HEK293T (cell line): Measurements from ENCODE around the gene TTC17.

Experiments used
- CTCF ChIA-PET: fragments of 350-600 bp; formaldehyde crosslinking; extraction: SDS; loops from one replicate; lab custom pipeline; 2021; ENCODE audit warnings: antibody characterized with exemption, inconsistent platforms; lab: Yijun Ruan, JAX
- POLR2A ChIA-PET: fragments of 350-600 bp; formaldehyde crosslinking; extraction: SDS; loops from one replicate; lab custom pipeline; 2020; ENCODE audit warnings: antibody characterized with exemption, inconsistent platforms; lab: Yijun Ruan, JAX
- DNase-seq: peaks from one replicate; pipeline ENCODE4 v3.0.0; 2012; ENCODE audit warnings: mixed read lengths; ENCODE audit errors: extremely low spot score
- ARNT ChIP-seq: fragments of 450-650 bp; IDR thresholded peaks from 2 replicates; pipeline ENCODE4 v1.6.1; 2017; ENCODE audit warnings: mild to moderate bottlenecking
- BHLHE40 ChIP-seq: fragments of 450-650 bp; IDR thresholded peaks from 2 replicates; pipeline ENCODE4 v1.6.1; 2016; ENCODE audit warnings: mild to moderate bottlenecking, moderate library complexity, borderline replicate concordance
- CTBP1 ChIP-seq: fragments of 450-650 bp; IDR thresholded peaks from 2 replicates; pipeline ENCODE4 v1.6.1; 2016; ENCODE audit warnings: borderline replicate concordance
- ELF4 ChIP-seq: fragments of 450-650 bp; IDR thresholded peaks from 2 replicates; pipeline ENCODE4 v1.6.1; 2017; ENCODE audit warnings: antibody characterized with exemption
- FOXA1 ChIP-seq: fragments of 450-650 bp; IDR thresholded peaks from 2 replicates; pipeline ENCODE4 v1.6.1; 2016; ENCODE audit warnings: mild to moderate bottlenecking
- FOXK2 ChIP-seq: fragments of 450-650 bp; IDR thresholded peaks from 2 replicates; pipeline ENCODE4 v1.6.1; 2016; ENCODE audit warnings: mild to moderate bottlenecking
- FOXM1 ChIP-seq: fragments of 450-650 bp; IDR thresholded peaks from 2 replicates; pipeline ENCODE4 v1.6.1; 2017; ENCODE audit warnings: mild to moderate bottlenecking, borderline replicate concordance
- HDGF ChIP-seq: fragments of 450-650 bp; IDR thresholded peaks from 2 replicates; pipeline ENCODE4 v1.6.1; 2017; ENCODE audit warnings: antibody characterized with exemption, borderline replicate concordance
- L3MBTL2 ChIP-seq: fragments of 450-650 bp; conservative IDR thresholded peaks from 2 replicates; pipeline ENCODE4 v1.6.1; 2016; ENCODE audit warnings: mild to moderate bottlenecking
- LEF1 ChIP-seq: fragments of 450-650 bp; IDR thresholded peaks from 2 replicates; pipeline ENCODE4 v1.6.1; 2017; ENCODE audit warnings: mild to moderate bottlenecking, borderline replicate concordance
- NFRKB ChIP-seq: fragments of 450-650 bp; IDR thresholded peaks from 2 replicates; pipeline ENCODE4 v1.6.1; 2016; ENCODE audit warnings: mild to moderate bottlenecking, moderate library complexity
- SP1 ChIP-seq: fragments of 450-650 bp; IDR thresholded peaks from 2 replicates; pipeline ENCODE4 v1.6.1; 2017
- SUZ12 ChIP-seq: fragments of 450-650 bp; IDR thresholded peaks from 2 replicates; pipeline ENCODE4 v1.6.1; 2016; ENCODE audit warnings: mild to moderate bottlenecking
- TARDBP ChIP-seq: fragments of 450-650 bp; IDR thresholded peaks from 2 replicates; pipeline ENCODE4 v1.6.1; 2016
- ZNF384 ChIP-seq: fragments of 450-650 bp; IDR thresholded peaks from 2 replicates; pipeline ENCODE4 v1.6.1; 2016
- TF ChIP-seq, protein P1 (sequence below): fragments of 450-650 bp; IDR thresholded peaks from 2 replicates; pipeline ENCODE4 v1.6.1; 2016

The TTC17 gene

DNA sequence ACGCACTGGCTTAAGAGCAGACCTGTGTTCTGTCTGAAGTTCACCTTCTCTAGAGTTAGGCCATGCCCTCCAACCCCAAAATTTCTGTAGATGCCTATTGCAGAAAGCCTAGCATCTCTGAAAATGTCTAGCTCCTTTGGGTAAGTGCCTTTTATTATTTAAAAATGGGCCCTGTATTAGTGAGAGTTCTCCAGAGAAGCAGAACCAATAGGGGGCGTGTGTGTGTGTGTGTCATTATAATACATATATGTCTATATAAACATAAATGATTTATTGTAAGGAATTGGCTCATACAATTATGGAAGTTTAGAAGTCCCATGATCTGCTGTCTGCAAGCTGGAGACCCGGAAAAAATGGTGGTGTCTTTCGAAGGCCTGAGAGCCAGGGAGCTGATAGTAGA is 144.7 kb downstream of the TTC17 start:
- no peak for DNase-seq
- ChIA-PET POLR2A (no interaction called here), CTCF (interaction anchor here (2.6 kb wide), 2 partner anchors 64 to 73 kb away, joined by 12 to 14 read pairs; no protein-coding TSS in a partner anchor)

DNA sequence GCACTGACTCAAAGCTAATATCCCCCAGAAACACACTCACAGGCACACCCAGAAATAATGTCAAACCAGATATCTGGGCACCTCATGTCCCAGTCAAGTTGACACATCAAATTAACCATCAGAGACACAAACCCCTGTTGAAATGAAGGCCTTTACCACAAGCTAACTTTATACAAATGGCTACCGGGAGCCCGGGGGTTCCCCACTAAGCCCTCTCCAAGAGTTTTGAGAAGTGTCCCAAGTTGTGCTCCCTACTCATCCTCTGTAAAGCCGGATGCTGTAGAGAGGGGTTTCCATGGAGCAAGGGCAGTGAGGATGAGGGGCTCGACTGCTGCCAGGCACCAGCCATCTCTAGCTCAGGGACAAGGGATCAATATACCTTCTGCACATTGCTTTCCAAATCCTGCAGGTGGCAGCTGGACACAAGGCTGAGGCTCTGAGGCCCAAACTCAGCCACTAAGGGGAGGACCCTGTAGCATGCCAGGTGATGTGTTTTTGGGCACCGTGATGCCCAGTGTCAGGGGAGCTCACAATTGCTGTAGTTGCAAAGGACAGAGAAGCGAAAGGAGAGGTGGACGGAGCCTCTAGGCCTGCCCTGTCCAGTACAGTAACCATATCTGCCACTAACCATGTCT is 145.7 kb downstream of the TTC17 start:
- TF ChIP-seq ARNT: no peak
- TF ChIP-seq SP1: no peak
- no peak for TF ChIP-seq ZNF384
- no peak for TF ChIP-seq ELF4
- TF ChIP-seq CTBP1: no peak
- no peak for TF ChIP-seq FOXM1
- TF ChIP-seq SUZ12: no peak
- no peak for TF ChIP-seq TARDBP
- TF ChIP-seq FOXA1: no peak
- TF ChIP-seq, protein P1, sequence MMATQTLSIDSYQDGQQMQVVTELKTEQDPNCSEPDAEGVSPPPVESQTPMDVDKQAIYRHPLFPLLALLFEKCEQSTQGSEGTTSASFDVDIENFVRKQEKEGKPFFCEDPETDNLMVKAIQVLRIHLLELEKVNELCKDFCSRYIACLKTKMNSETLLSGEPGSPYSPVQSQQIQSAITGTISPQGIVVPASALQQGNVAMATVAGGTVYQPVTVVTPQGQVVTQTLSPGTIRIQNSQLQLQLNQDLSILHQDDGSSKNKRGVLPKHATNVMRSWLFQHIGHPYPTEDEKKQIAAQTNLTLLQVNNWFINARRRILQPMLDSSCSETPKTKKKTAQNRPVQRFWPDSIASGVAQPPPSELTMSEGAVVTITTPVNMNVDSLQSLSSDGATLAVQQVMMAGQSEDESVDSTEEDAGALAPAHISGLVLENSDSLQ: no peak
- TF ChIP-seq HDGF: no peak
- TF ChIP-seq L3MBTL2: no peak
- no peak for TF ChIP-seq BHLHE40
- TF ChIP-seq FOXK2: no peak
- ChIA-PET CTCF (interaction anchor here (0.6 to 2.6 kb wide), 6 partner anchors 17 to 76 kb away, joined by 3 to 14 read pairs (median 4); no protein-coding TSS in a partner anchor), POLR2A (no interaction called here)
- peak; percentile 43 for DNase-seq

More for the DNA sequence above, 144.7 kb downstream of the TTC17 start:
- no peak for TF ChIP-seq FOXK2
- TF ChIP-seq HDGF: no peak
- no peak for TF ChIP-seq FOXA1
- TF ChIP-seq BHLHE40: no peak
- TF ChIP-seq ZNF384: no peak
- no peak for TF ChIP-seq SP1
- no peak for TF ChIP-seq ELF4
- TF ChIP-seq ARNT: no peak
- TF ChIP-seq TARDBP: no peak
- no peak for TF ChIP-seq L3MBTL2
- TF ChIP-seq SUZ12: no peak
- TF ChIP-seq LEF1: no peak
- TF ChIP-seq NFRKB: no peak

DNA sequence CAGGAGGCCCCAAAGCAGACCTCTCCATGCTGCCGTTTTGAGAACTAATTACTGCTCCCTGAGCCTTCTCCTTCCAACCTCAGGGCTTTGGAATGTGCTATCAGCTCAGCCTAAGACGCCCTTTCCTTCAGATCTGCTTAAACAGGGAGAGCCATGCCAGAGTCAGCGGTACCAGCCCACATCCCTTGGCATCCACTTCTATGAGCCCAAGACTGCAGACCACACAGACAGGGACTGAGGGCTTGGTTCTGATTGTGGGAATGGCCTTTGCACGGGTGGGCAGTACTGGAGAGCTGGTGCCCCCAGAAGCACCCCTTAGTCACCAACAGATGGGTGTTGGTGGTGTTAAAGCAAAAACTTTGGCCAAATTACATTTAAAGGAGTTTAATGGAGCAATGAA is 146.5 kb downstream of the TTC17 start:
- no peak for DNase-seq
- POLR2A ChIA-PET: no interaction called here
- TF ChIP-seq LEF1 (no peak), BHLHE40 (no peak), L3MBTL2 (no peak), SUZ12 (no peak), FOXA1 (no peak), ELF4 (no peak), FOXK2 (no peak), HDGF (no peak), SP1 (no peak), ZNF384 (no peak), FOXM1 (no peak), ARNT (no peak), TARDBP (no peak), NFRKB (no peak)
- TF ChIP-seq, protein P1: no peak
- CTCF ChIA-PET: interaction anchor here (2.6 kb wide), 2 partner anchors 62 to 71 kb away, joined by 12 to 14 read pairs; no protein-coding TSS in a partner anchor

DNA sequence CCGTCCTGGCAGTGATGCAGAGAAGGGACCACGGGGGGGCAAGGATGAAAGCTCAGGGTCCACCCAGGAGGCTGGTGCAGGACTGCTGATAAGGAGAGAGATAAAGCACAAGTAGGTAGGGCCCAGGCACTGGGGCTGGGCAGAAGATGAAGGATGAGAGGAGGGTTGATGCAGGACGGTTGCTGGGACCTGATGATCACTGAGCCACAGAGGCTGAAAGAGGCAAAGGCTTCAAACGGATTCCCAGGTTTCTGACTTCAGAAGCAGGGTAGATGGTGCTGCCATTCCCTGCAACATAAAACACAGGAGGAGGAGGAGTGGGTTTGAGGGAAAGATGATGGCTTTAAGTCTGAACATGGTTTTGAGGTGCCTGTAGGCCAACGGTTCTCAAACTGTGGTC is 148.5 kb downstream of the TTC17 start:
- ChIA-PET CTCF (interaction anchor here (0.6 kb wide), 1 partner anchor 527 kb away, joined by 3 read pairs; no protein-coding TSS in a partner anchor), POLR2A (no interaction called here)
- no peak for DNase-seq
- TF ChIP-seq FOXM1 (no peak), SP1 (no peak), CTBP1 (no peak), FOXA1 (no peak)
- TF ChIP-seq, protein P1: no peak

DNA sequence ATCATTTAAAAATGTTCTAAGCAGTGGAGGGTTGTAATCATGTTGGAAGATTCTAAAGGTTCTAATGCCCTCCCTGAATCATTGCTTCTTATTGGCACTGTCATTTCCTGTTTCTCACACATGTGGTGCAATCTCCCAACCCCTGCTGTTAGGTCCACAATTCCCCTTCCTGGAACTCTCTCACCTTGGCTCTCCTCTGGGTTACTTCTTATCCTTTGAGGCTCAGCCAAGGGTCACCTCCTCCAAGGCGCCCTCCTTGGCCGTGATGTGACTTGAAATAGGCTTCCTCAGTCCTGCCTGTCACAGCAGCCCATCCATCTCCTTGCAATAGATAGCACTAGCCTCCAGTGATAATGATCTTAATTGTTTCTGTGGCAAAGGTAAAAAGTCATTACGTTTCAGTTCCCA is 149.8 kb downstream of the TTC17 start:
- TF ChIP-seq SUZ12 (no peak), NFRKB (no peak), FOXK2 (no peak), L3MBTL2 (no peak), CTBP1 (no peak)
- DNase-seq: no peak
- ChIA-PET CTCF (no interaction called here), POLR2A (no interaction called here)

DNA sequence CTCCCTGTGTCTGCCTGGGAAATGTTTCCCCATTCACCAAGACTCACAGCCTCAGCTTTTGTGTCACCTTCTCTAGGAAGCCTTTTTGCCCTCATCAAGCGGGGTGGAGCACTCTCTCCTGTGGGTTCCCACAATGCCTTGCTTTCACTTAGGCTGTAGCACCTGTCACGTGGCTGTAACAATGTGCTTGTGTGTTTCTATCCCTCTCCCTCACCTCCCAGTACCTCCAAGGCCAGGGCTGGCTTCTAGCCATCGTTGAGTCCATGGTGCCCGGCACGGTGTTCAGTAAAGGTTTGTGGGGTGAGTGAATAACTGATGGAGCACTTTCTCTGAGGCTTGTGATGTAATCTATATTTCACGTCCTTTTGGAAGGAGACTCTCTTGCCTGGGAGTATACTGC is 153.2 kb downstream of the TTC17 start:
- TF ChIP-seq FOXM1 (no peak), SUZ12 (no peak), ZNF384 (no peak), BHLHE40 (no peak), ELF4 (no peak), CTBP1 (no peak)
- CTCF ChIA-PET: no interaction called here
- POLR2A ChIA-PET: no interaction called here
- no peak for DNase-seq
